Breast epithelium (tissue), 3 donors: ENCODE results near the gene MERTK.

Source experiments
- POLR2AphosphoS5 ChIP-seq, 3 donors: sonication (generic); formaldehyde crosslinking; IDR thresholded peaks; one replicate each; pipeline ENCODE4 v1.6.1; 2017; ENCODE audit warnings: antibody characterized with exemption in 3 of 3
- TF ChIP-seq, protein P1 (sequence below), 3 donors: fragments of 450-650 bp; IDR thresholded peaks; one replicate each; pipeline ENCODE4 v1.5.1; 2016 to 2017; ENCODE audit warnings: antibody characterized with exemption in 3 of 3, mild to moderate bottlenecking in 3 of 3, moderate library complexity in 3 of 3

- no peak for TF ChIP-seq POLR2AphosphoS5 (IDR thresholded peaks at IDR 0.05)
- TF ChIP-seq, protein P1, sequence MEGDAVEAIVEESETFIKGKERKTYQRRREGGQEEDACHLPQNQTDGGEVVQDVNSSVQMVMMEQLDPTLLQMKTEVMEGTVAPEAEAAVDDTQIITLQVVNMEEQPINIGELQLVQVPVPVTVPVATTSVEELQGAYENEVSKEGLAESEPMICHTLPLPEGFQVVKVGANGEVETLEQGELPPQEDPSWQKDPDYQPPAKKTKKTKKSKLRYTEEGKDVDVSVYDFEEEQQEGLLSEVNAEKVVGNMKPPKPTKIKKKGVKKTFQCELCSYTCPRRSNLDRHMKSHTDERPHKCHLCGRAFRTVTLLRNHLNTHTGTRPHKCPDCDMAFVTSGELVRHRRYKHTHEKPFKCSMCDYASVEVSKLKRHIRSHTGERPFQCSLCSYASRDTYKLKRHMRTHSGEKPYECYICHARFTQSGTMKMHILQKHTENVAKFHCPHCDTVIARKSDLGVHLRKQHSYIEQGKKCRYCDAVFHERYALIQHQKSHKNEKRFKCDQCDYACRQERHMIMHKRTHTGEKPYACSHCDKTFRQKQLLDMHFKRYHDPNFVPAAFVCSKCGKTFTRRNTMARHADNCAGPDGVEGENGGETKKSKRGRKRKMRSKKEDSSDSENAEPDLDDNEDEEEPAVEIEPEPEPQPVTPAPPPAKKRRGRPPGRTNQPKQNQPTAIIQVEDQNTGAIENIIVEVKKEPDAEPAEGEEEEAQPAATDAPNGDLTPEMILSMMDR (IDR thresholded peaks at IDR 0.05) = no peak
These were observed 21.6 kb downstream of the MERTK start for GRCh38 chr2:111919794-111920608.
